Peyer's patch (tissue), 4 donors: ENCODE data around the gene PPP1R9B. TPM values are rescaled to one million over a fixed set of nuclear protein-coding genes. Genes with fewer than 3 reads are reported as not detected.
A peak's percentile ranks its signal among the peaks of the same experiment; 100 is the strongest.

ENCODE experiments used
- DNase-seq, 3 donors: peaks; one replicate each; pipeline ENCODE4 v3.0.0-alpha.2; 2017 to 2019
- H3K27ac ChIP-seq, 4 donors: fragments of 200-600 bp; sonication (generic); one replicate each; pipeline ENCODE4 v1.5.1; 2016 to 2019
- H3K27me3 ChIP-seq, 2 donors: fragments of 200-600 bp; sonication (generic); one replicate each; pipeline ENCODE4 v1.5.1; 2019
- H3K36me3 ChIP-seq, 3 donors: fragments of 200-600 bp; sonication (generic); one replicate each; pipeline ENCODE4 v1.5.1; 2016 to 2019
- H3K4me1 ChIP-seq, 4 donors: fragments of 200-600 bp; sonication (generic); one replicate each; pipeline ENCODE4 v1.5.1; 2016 to 2019
- H3K4me3 ChIP-seq, 4 donors: fragments of 200-600 bp; sonication (generic); 1 replicate in 3 of 4; 2 replicates in 1 of 4; pipeline ENCODE4 v1.5.1; 2016 to 2019; ENCODE audit warnings: mild to moderate bottlenecking in 1 of 4
- H3K9me3 ChIP-seq, 4 donors: fragments of 200-600 bp; sonication (generic); one replicate each; pipeline ENCODE4 v1.5.1; 2016 to 2019; ENCODE audit warnings: mild to moderate bottlenecking in 1 of 4
- CTCF ChIP-seq, 6 experiments: fragments of 450-650 bp in 4 of 6; fragments of 200-600 bp in 2 of 6; sonication (generic) in 1 of 6; IDR thresholded peaks; one replicate each; pipeline ENCODE4 v1.5.1; 2017 to 2019; ENCODE audit warnings: antibody characterized with exemption in 6 of 6, mild to moderate bottlenecking in 3 of 6, moderate library complexity in 1 of 6
- POLR2A ChIP-seq, 2 donors: fragments of 450-650 bp; IDR thresholded peaks; one replicate each; pipeline ENCODE4 v1.5.1; 2017; ENCODE audit warnings: antibody characterized with exemption in 2 of 2, mild to moderate bottlenecking in 2 of 2, moderate library complexity in 2 of 2
- total RNA-seq, 4 donors: library from RNA; depleted of rRNA; stranded (reverse); fragments of >200 nt; gene quantifications; one replicate each; pipeline ENCODE4 v1.1.0, GENCODE V29; 2016

Gene PPP1R9B
- total RNA-seq, 4 donors from 2014 or later = 18.0 to 40.4 (median 32.9) TPM

GRCh38 chr17:50135316-50136095 is 15.0 kb downstream of the PPP1R9B start:
- no peak for DNase-seq
- Histone ChIP-seq H3K9me3 (no peaks in the 10 kb centered on the region), H3K27me3 (no peaks in the 10 kb centered on the region), H3K4me3 (no peak overlapping the region), H3K4me1 (peaks cover 0 to 18% (median 4%) of the 10 kb centered on the region in 4 donors), H3K36me3 (peaks cover 0 to 60% (median 5%) of the 10 kb centered on the region in 3 donors), H3K27ac (no peak overlapping the region)
- TF ChIP-seq CTCF (IDR thresholded peaks at IDR 0.05) (no peak), POLR2A (IDR thresholded peaks at IDR 0.05) (no peak)

- H3K27ac ChIP-seq = no peak overlapping the region
- no peak for TF ChIP-seq POLR2A (IDR thresholded peaks at IDR 0.05)
- H3K36me3 ChIP-seq = peaks cover 0 to 52% (median 5%) of the 10 kb centered on the region in 3 donors
- no peak for DNase-seq
- peaks cover 0 to 23% (median 8%) of the 10 kb centered on the region in 4 donors for H3K4me1 ChIP-seq
- H3K4me3 ChIP-seq = no peak overlapping the region
- H3K27me3 ChIP-seq = peaks cover 0 to 5% of the 10 kb centered on the region in 2 donors
- no peaks in the 10 kb centered on the region for H3K9me3 ChIP-seq
These were observed 16.0 kb downstream of the PPP1R9B start for GRCh38 chr17:50134206-50135110.

- no peak for TF ChIP-seq POLR2A (IDR thresholded peaks at IDR 0.05)
- no peak for DNase-seq
- Histone ChIP-seq H3K9me3 (no peaks in the 10 kb centered on the region), H3K36me3 (peaks cover 0 to 45% (median 3%) of the 10 kb centered on the region in 3 donors), H3K4me1 (peaks cover 0 to 30% (median 14%) of the 10 kb centered on the region in 4 donors), H3K27me3 (peaks cover 0 to 11% of the 10 kb centered on the region in 2 donors), H3K27ac (no peak overlapping the region), H3K4me3 (no peak overlapping the region)
These were observed 16.7 kb downstream of the PPP1R9B start for GRCh38 chr17:50133769-50134099.

- peaks cover 0 to 35% (median 15%) of the 10 kb centered on the region in 4 donors for H3K4me1 ChIP-seq
These were observed 17.3 kb downstream of the PPP1R9B start for GRCh38 chr17:50133028-50133768.

GRCh38 chr17:50132104-50132794 is 18.2 kb downstream of the PPP1R9B start:
- Histone ChIP-seq H3K4me3 (no peak overlapping the region), H3K27ac (no peak overlapping the region), H3K36me3 (peaks cover 0 to 30% (median 0%) of the 10 kb centered on the region in 3 donors), H3K9me3 (no peaks in the 10 kb centered on the region), H3K27me3 (peaks cover 0 to 11% of the 10 kb centered on the region in 2 donors), H3K4me1 (peaks cover 0 to 35% (median 15%) of the 10 kb centered on the region in 4 donors)
- no peak for DNase-seq
- TF ChIP-seq POLR2A (IDR thresholded peaks at IDR 0.05) = no peak
- TF ChIP-seq CTCF (IDR thresholded peaks at IDR 0.05) = no peak

More at GRCh38 chr17:50133028-50133768, 17.3 kb downstream of the PPP1R9B start:
- H3K27me3 ChIP-seq = peaks cover 0 to 11% of the 10 kb centered on the region in 2 donors
- DNase-seq = no peak
- H3K9me3 ChIP-seq = no peaks in the 10 kb centered on the region
- H3K4me3 ChIP-seq = no peak overlapping the region
- H3K27ac ChIP-seq = peak overlapping the region in 2 of 4 donors; percentile 2 to 25
- H3K36me3 ChIP-seq = peaks cover 0 to 39% (median 0%) of the 10 kb centered on the region in 3 donors
- TF ChIP-seq CTCF (IDR thresholded peaks at IDR 0.05) = no peak
- TF ChIP-seq POLR2A (IDR thresholded peaks at IDR 0.05) = no peak
